ENCODE measurements around the gene TXNL4A.

DNA sequence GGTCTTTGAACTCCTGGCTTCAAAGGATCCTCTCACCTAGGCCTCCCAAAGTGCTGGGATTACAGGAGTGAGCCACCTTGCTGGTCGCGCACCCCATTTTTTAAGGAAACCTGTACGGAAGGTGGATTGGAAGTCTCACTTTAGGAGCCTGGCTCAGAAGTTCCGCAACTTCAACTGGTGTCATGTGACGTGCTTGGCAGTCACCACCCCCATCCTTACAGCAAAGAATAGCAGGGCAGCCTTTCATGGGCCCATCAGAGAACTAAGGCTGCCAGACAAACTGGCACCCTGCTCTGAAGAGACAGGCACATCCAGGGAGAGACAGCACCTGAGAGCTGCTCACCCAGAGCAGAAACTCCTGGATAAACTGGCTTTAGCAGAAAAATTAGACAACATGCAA lies 33.6 kb downstream of the TXNL4A start:
- TF ChIP-seq ELF1 (IDR thresholded peaks at IDR 0.05) (no peak), TAF1 (IDR thresholded peaks at IDR 0.05; ENCODE audit: borderline replicate concordance, low read depth, low read length) (no peak), RFX5 (IDR thresholded peaks at IDR 0.05; ENCODE audit: low read length) (no peak), GABPA (IDR thresholded peaks at IDR 0.05; ENCODE audit: low read depth) (no peak), RAD21 (IDR thresholded peaks at IDR 0.05; ENCODE audit: low read length) (no peak), EZH2phosphoT487 (IDR thresholded peaks at IDR 0.05; ENCODE audit: borderline replicate concordance, low read depth) (no peak), RXRA (IDR thresholded peaks at IDR 0.05; ENCODE audit: borderline replicate concordance, low read depth) (no peak)
- TF ChIP-seq, protein P1, sequence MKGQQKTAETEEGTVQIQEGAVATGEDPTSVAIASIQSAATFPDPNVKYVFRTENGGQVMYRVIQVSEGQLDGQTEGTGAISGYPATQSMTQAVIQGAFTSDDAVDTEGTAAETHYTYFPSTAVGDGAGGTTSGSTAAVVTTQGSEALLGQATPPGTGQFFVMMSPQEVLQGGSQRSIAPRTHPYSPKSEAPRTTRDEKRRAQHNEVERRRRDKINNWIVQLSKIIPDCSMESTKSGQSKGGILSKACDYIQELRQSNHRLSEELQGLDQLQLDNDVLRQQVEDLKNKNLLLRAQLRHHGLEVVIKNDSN (IDR thresholded peaks at IDR 0.05; ENCODE audit: borderline replicate concordance, low read depth), result no peak
- TF ChIP-seq, protein P2, sequence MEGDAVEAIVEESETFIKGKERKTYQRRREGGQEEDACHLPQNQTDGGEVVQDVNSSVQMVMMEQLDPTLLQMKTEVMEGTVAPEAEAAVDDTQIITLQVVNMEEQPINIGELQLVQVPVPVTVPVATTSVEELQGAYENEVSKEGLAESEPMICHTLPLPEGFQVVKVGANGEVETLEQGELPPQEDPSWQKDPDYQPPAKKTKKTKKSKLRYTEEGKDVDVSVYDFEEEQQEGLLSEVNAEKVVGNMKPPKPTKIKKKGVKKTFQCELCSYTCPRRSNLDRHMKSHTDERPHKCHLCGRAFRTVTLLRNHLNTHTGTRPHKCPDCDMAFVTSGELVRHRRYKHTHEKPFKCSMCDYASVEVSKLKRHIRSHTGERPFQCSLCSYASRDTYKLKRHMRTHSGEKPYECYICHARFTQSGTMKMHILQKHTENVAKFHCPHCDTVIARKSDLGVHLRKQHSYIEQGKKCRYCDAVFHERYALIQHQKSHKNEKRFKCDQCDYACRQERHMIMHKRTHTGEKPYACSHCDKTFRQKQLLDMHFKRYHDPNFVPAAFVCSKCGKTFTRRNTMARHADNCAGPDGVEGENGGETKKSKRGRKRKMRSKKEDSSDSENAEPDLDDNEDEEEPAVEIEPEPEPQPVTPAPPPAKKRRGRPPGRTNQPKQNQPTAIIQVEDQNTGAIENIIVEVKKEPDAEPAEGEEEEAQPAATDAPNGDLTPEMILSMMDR (IDR thresholded peaks at IDR 0.05), result no peak
- TF ChIP-seq, protein P3, sequence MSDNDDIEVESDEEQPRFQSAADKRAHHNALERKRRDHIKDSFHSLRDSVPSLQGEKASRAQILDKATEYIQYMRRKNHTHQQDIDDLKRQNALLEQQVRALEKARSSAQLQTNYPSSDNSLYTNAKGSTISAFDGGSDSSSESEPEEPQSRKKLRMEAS (IDR thresholded peaks at IDR 0.05; ENCODE audit: low read depth), result no peak

All from SK-N-SH (cell line).